ENCODE data around the gene GPSM1. TPM values are rescaled to one million over a fixed set of nuclear protein-coding genes. Genes with fewer than 3 reads are reported as not detected.

GPSM1 gene
- total RNA-seq, 1 experiment from 2014 or later = 6.6 TPM

- no peak for DNase-seq (ENCODE audit: low read depth)
Observed at GRCh38 chr9:136304456-136304855, 22.9 kb upstream of the GPSM1 start.

- no peak for DNase-seq (ENCODE audit: low read depth)
Observed at GRCh38 chr9:136304981-136305380, 22.4 kb upstream of the GPSM1 start.

- DNase-seq (ENCODE audit: low read depth) = no peak
Observed at GRCh38 chr9:136305804-136306203, 21.5 kb upstream of the GPSM1 start.

- DNase-seq (ENCODE audit: low read depth) = peak; percentile 35
Observed at GRCh38 chr9:136306211-136307208, 20.8 kb upstream of the GPSM1 start.

GRCh38 chr9:136307215-136307750, 20.1 kb upstream of the GPSM1 start:
- DNase-seq (ENCODE audit: low read depth) = no peak

- DNase-seq (ENCODE audit: low read depth) = no peak
Observed at GRCh38 chr9:136308006-136308701, 19.2 kb upstream of the GPSM1 start.

- no peak for DNase-seq (ENCODE audit: low read depth)
Observed at GRCh38 chr9:136308702-136309053, 18.7 kb upstream of the GPSM1 start.

- no peak for DNase-seq (ENCODE audit: low read depth)
Observed at GRCh38 chr9:136309101-136309801, 18.1 kb upstream of the GPSM1 start.

- DNase-seq (ENCODE audit: low read depth) = no peak
Observed at GRCh38 chr9:136309806-136310220, 17.5 kb upstream of the GPSM1 start.

- no peak for DNase-seq (ENCODE audit: low read depth)
Observed at GRCh38 chr9:136310273-136311030, 16.9 kb upstream of the GPSM1 start.

- DNase-seq (ENCODE audit: low read depth) = no peak
Observed at GRCh38 chr9:136311051-136312008, 16.0 kb upstream of the GPSM1 start.

GRCh38 chr9:136312009-136312375, 15.3 kb upstream of the GPSM1 start:
- no peak for DNase-seq (ENCODE audit: low read depth)

GRCh38 chr9:136312436-136312835, 14.9 kb upstream of the GPSM1 start:
- DNase-seq (ENCODE audit: low read depth) = peak; percentile 33

GRCh38 chr9:136313111-136314055, 14.0 kb upstream of the GPSM1 start:
- no peak for DNase-seq (ENCODE audit: low read depth)

GRCh38 chr9:136314056-136314416, 13.3 kb upstream of the GPSM1 start:
- no peak for DNase-seq (ENCODE audit: low read depth)

GRCh38 chr9:136314944-136315343, 12.4 kb upstream of the GPSM1 start:
- DNase-seq (ENCODE audit: low read depth) = no peak

GRCh38 chr9:136316271-136316751, 11.0 kb upstream of the GPSM1 start:
- no peak for DNase-seq (ENCODE audit: low read depth)

- no peak for DNase-seq (ENCODE audit: low read depth)
Observed at GRCh38 chr9:136316896-136317676, 10.3 kb upstream of the GPSM1 start.

Data from RPMI7951 (cell line).